Ovary (tissue), 3 donors: ENCODE results near the gene FARP1.

Experiments
- POLR2A ChIP-seq: fragments of 450-650 bp; IDR thresholded peaks from one replicate; pipeline ENCODE4 v1.6.1; 2017; ENCODE audit warnings: antibody characterized with exemption, mild to moderate bottlenecking, moderate library complexity
- TF ChIP-seq, protein P1 (sequence below), 3 donors: fragments of 450-650 bp in 2 of 3; fragments of 200-600 bp in 1 of 3; IDR thresholded peaks; one replicate each; pipeline versions ENCODE4 v1.5.1 to v1.8.0; 2016 to 2022; ENCODE audit warnings: antibody characterized with exemption in 3 of 3, mild to moderate bottlenecking in 1 of 3
- donor health status: DM: no; HTN: no; CAD: no.

GRCh38 chr13:98162935-98163334 lies 20.0 kb downstream of the FARP1 start:
- TF ChIP-seq, protein P1, sequence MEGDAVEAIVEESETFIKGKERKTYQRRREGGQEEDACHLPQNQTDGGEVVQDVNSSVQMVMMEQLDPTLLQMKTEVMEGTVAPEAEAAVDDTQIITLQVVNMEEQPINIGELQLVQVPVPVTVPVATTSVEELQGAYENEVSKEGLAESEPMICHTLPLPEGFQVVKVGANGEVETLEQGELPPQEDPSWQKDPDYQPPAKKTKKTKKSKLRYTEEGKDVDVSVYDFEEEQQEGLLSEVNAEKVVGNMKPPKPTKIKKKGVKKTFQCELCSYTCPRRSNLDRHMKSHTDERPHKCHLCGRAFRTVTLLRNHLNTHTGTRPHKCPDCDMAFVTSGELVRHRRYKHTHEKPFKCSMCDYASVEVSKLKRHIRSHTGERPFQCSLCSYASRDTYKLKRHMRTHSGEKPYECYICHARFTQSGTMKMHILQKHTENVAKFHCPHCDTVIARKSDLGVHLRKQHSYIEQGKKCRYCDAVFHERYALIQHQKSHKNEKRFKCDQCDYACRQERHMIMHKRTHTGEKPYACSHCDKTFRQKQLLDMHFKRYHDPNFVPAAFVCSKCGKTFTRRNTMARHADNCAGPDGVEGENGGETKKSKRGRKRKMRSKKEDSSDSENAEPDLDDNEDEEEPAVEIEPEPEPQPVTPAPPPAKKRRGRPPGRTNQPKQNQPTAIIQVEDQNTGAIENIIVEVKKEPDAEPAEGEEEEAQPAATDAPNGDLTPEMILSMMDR (IDR thresholded peaks at IDR 0.05) = no peak
- no peak for TF ChIP-seq POLR2A
